ENCODE results near the gene SRGAP1.

DNA sequence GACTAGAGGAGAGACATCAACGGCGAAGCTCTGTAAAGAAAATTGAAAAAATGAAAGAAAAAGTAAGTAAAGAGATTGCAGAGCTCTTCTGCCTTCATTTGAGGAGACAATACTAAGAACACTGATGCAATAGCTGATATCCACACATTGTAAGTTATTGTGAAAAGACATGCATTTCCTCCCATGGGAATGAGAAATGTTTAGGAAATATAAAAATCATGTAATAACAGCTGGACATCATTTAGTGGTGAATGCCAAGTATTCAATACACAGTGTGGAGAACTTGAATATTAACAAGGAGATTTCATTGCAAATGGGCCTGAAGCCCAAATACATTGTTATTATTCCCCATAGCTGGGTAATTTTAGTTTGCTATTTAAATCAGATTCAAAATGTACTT lies 198.4 kb downstream of the SRGAP1 start:
- TF ChIP-seq POLR2AphosphoS5 (IDR thresholded peaks at IDR 0.05) (no peak), EP300 (IDR thresholded peaks at IDR 0.05) (no peak)
- TF ChIP-seq, protein P1, sequence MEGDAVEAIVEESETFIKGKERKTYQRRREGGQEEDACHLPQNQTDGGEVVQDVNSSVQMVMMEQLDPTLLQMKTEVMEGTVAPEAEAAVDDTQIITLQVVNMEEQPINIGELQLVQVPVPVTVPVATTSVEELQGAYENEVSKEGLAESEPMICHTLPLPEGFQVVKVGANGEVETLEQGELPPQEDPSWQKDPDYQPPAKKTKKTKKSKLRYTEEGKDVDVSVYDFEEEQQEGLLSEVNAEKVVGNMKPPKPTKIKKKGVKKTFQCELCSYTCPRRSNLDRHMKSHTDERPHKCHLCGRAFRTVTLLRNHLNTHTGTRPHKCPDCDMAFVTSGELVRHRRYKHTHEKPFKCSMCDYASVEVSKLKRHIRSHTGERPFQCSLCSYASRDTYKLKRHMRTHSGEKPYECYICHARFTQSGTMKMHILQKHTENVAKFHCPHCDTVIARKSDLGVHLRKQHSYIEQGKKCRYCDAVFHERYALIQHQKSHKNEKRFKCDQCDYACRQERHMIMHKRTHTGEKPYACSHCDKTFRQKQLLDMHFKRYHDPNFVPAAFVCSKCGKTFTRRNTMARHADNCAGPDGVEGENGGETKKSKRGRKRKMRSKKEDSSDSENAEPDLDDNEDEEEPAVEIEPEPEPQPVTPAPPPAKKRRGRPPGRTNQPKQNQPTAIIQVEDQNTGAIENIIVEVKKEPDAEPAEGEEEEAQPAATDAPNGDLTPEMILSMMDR (IDR thresholded peaks at IDR 0.05), result no peak
